Amniotic stem cell (primary cell): ENCODE measurements around the gene ATXN1.
"Not testable (repeated sequence)": the region's sequence is repeated elsewhere in the genome, so short reads cannot be mapped to it uniquely, and the experiment has no call there.

Experiments
- DNase-seq: peaks from one replicate; lab custom pipeline; 2025; lab: John Stamatoyannopoulos, UW

ATXN1 gene

GRCh38 chr6:16615215-16615614 is 146.0 kb downstream of the ATXN1 start:
- not testable (repeated sequence) for DNase-seq

GRCh38 chr6:16614143-16614542 is 147.1 kb downstream of the ATXN1 start:
- not testable (repeated sequence) for DNase-seq

- not testable (repeated sequence) for DNase-seq
These were observed 147.8 kb downstream of the ATXN1 start for GRCh38 chr6:16613504-16613903.

GRCh38 chr6:16608444-16608843 is 152.8 kb downstream of the ATXN1 start:
- DNase-seq = no peak

GRCh38 chr6:16602035-16602434 is 159.2 kb downstream of the ATXN1 start:
- no peak for DNase-seq

GRCh38 chr6:16600701-16601100 is 160.6 kb downstream of the ATXN1 start:
- DNase-seq = no peak

GRCh38 chr6:16600026-16600425 is 161.2 kb downstream of the ATXN1 start:
- DNase-seq = no peak

- no peak for DNase-seq
These were observed 164.5 kb downstream of the ATXN1 start for GRCh38 chr6:16596616-16597331.

GRCh38 chr6:16595514-16596120 is 165.6 kb downstream of the ATXN1 start:
- DNase-seq = no peak

- DNase-seq = no peak
These were observed 166.4 kb downstream of the ATXN1 start for GRCh38 chr6:16594849-16595248.

- DNase-seq = no peak
These were observed 168.9 kb downstream of the ATXN1 start for GRCh38 chr6:16592223-16592911.

- DNase-seq = no peak
These were observed 169.7 kb downstream of the ATXN1 start for GRCh38 chr6:16591396-16592222.

- DNase-seq = no peak
These were observed 175.5 kb downstream of the ATXN1 start for GRCh38 chr6:16585805-16586204.

GRCh38 chr6:16583144-16583762 is 178.0 kb downstream of the ATXN1 start:
- DNase-seq = no peak

GRCh38 chr6:16582446-16583143 is 178.7 kb downstream of the ATXN1 start:
- DNase-seq = no peak

- DNase-seq = no peak
These were observed 182.5 kb downstream of the ATXN1 start for GRCh38 chr6:16578695-16579285.

GRCh38 chr6:16576451-16577368 is 184.6 kb downstream of the ATXN1 start:
- no peak for DNase-seq

GRCh38 chr6:16575655-16576054 is 185.6 kb downstream of the ATXN1 start:
- DNase-seq = no peak

- DNase-seq = no peak
These were observed 188.3 kb downstream of the ATXN1 start for GRCh38 chr6:16572943-16573342.

GRCh38 chr6:16572317-16572716 is 188.9 kb downstream of the ATXN1 start:
- DNase-seq = no peak
